ENCODE data around the gene SLC25A15.
A peak's percentile ranks its signal among the peaks of the same experiment; 100 is the strongest.
"Not testable (repeated sequence)": the region's sequence is repeated elsewhere in the genome, so short reads cannot be mapped to it uniquely, and the experiment has no call there.

The SLC25A15 gene

DNA sequence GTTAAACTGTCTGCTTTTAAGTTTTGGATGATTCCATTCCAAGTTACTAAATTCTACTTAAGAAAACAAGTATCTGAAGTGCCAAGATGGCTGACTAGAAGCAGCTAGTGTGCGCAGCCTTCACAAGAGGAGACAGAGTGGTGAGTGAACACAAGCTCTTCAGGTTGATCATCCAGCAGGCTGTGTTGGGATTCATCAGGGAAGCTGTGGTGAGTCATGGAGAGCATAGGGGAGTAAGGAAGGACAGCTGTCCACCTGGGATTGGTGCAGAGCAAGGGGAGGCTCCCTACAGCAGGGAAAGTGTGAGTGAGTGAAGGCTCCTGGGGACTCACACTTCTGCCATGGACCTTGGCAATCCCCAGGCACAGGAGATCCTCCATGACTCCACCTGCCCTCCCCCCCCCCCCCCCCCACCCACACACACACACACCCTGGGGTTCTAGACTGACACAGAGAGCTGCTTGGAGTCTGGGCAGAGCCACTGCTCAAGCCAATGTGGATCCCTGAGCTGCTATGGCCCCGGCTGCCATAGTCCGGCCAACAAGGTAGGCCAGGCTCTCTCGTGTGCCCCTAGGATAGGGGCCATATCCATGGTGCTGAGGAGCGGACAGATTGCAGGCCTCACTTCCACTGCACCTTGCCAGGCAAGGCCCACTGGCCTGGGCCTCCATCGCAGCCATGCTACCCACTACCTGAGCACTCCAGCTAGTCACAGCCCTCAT is 23.5 kb downstream of the SLC25A15 start:
- no peak for TF ChIP-seq POLR2A (IDR thresholded peaks at IDR 0.05; ENCODE audit: low read length)
- TF ChIP-seq GATA1 (IDR thresholded peaks at IDR 0.05; ENCODE audit: low read depth, low read length): no peak
- no peak for DNase-seq

DNA sequence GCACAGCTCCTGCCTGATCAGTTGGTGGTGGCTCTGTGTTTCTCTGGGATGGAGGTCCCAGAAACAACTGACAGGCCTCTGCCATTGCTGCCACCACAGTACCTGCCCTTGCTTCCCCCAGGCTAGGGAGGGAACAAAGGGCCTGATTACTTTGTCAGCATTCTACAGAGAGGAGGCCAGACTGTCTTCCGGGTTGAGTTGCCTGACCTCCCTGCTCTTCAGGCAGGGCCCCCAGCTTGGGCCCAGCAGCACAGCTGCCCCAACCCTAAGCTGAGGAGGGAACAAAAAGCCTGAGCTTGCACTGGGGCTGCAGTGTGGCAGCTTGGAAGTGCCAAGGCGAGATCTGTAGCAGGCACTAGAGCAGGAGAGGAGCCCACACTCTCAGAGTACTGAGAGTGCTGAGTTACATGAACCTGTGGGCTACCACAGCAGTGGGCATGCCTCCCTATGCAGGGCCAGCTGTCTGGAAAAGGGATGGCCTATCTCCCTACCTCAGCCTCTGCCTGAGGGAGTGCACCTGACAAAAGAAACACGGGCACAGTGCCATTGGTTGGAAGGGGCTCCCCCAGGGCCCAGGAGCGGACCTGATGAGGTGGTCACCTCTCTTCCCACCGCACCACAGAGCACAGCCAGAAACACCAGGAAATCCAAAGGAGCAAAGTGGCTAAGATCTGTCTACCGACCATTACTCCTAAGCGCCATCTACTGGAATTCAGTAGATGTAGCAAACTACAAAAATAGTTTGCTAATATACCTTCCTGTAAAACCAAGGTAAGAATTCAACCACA is 24.4 kb downstream of the SLC25A15 start:
- DNase-seq: peak; percentile 31 to 49
- TF ChIP-seq POLR2A (IDR thresholded peaks at IDR 0.05; ENCODE audit: low read length): no peak
- no peak for TF ChIP-seq GATA1 (IDR thresholded peaks at IDR 0.05; ENCODE audit: low read depth, low read length)

- TF ChIP-seq GATA1 (IDR thresholded peaks at IDR 0.05; ENCODE audit: low read depth, low read length): no peak
- TF ChIP-seq POLR2A (IDR thresholded peaks at IDR 0.05; ENCODE audit: low read length): no peak
- no peak for DNase-seq
These were observed 25.4 kb downstream of the SLC25A15 start for GRCh38 chr13:40814803-40815202.

DNA sequence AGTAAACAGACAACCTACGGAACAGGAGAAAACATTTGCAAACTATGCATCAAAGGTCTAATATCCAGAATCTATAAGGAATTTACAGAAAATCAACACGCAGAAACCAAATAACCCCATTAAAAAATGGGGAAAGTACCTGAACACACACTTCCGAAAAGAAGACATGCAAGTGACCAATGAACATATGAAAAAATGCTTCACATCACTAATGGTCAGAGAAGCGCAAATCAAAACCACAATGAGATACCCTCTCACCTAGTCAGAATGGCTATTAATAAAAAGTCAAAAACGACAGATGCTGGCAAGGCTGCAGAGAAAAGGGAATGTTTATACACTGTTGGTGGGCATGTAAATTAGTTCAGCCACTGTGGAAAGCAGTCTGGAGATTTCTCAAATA is 29.5 kb downstream of the SLC25A15 start:
- no peak for TF ChIP-seq GATA1 (IDR thresholded peaks at IDR 0.05; ENCODE audit: low read depth, low read length)
- TF ChIP-seq POLR2A (IDR thresholded peaks at IDR 0.05; ENCODE audit: low read length): no peak
- DNase-seq: no peak

GRCh38 chr13:40819797-40820315 is 30.4 kb downstream of the SLC25A15 start:
- DNase-seq: no peak

GRCh38 chr13:40839725-40840124 is 50.3 kb downstream of the SLC25A15 start:
- not testable (repeated sequence) for DNase-seq

More at GRCh38 chr13:40819797-40820315, 30.4 kb downstream of the SLC25A15 start:
- TF ChIP-seq POLR2A (IDR thresholded peaks at IDR 0.05; ENCODE audit: low read length) (no peak), GATA1 (IDR thresholded peaks at IDR 0.05; ENCODE audit: low read depth, low read length) (no peak)

DNA sequence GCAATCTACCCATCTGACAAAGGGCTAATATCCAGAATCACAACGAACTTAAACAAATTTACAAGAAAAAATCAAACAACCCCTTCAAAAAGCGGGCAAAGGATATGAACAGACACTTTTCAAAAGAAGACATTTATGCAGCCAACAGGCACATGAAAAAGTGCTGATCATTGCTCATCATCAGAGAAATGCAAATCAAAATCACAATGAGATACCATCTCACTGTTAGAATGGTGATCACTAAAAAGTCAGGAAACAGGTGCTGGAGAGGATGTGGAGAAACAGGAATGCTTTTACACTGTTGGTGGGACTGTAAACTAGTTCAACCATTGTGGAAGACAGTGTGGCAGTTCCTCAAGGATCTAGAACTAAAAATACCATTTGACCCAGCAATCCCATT is 51.5 kb downstream of the SLC25A15 start:
- not testable (repeated sequence) for DNase-seq

Measured in erythroblast (primary cell).